Adrenal gland (tissue), 12 donors: Measurements from ENCODE around the gene SERTAD2. TPM values are rescaled to one million over a fixed set of nuclear protein-coding genes. Genes with fewer than 3 reads are reported as not detected.

ENCODE experiments used
- DNase-seq, 7 donors: peaks; one replicate each; pipeline ENCODE4 v3.0.0-alpha.2; 2019 to 2020
- H3K27ac ChIP-seq, 5 donors: fragments of 200-600 bp; sonication (generic) in 4 of 5; 1 replicate in 3 of 5; 2 replicates in 2 of 5; pipeline versions ENCODE4 v1.5.1 to v1.8.0; 2016 to 2020; ENCODE audit warnings: mild to moderate bottlenecking in 1 of 5
- H3K27me3 ChIP-seq: fragments of 200-600 bp; 2 replicates; pipeline ENCODE4 v1.8.0; 2021
- H3K36me3 ChIP-seq, 2 donors: fragments of 200-600 bp; replicated peaks in 1 of 2; 1 replicate in 1 of 2; 2 replicates in 1 of 2; pipeline versions ENCODE4 v1.5.1 to v1.8.0; 2018 to 2022
- H3K4me1 ChIP-seq, 2 donors: fragments of 200-600 bp; replicated peaks in 1 of 2; 1 replicate in 1 of 2; 2 replicates in 1 of 2; pipeline versions ENCODE4 v1.5.1 to v1.8.0; 2018 to 2021
- H3K4me3 ChIP-seq, 4 donors: fragments of 200-600 bp; sonication (generic) in 3 of 4; one replicate each; pipeline ENCODE4 v1.5.1; 2016 to 2018
- H3K9me3 ChIP-seq, 3 donors: fragments of 200-600 bp; sonication (generic) in 1 of 3; replicated peaks in 1 of 3; 1 replicate in 2 of 3; 2 replicates in 1 of 3; pipeline versions ENCODE4 v1.5.1 to v1.8.0; 2016 to 2021
- POLR2A ChIP-seq, 2 donors: fragments of 450-650 bp; IDR thresholded peaks; one replicate each; pipeline ENCODE4 v1.6.1; 2017; ENCODE audit warnings: antibody characterized with exemption in 2 of 2, mild to moderate bottlenecking in 2 of 2, moderate library complexity in 1 of 2
- WGBS, 4 donors: extraction: QIAGEN DNeasy Blood & Tissue Kit in 2 of 4; methylation state at CpG; one replicate each; pipeline versions ENCODE4 v1.1.5 to v1.1.7; 2013 to 2017; 5-methylcytosine and 5-hydroxymethylcytosine counted together
- intact Hi-C, 2 donors: fragments of 100-400 bp; cut with DNase I; formaldehyde crosslinking; loops; one replicate each; pipeline versions ENCODE4 v1.14.1 to v1.15.0; 2022 to 2023
- polyA plus RNA-seq, 3 donors: library from polyadenylated mRNA; stranded (reverse); fragments of 200-250 nt in 2 of 3; fragments of 350-450 nt in 1 of 3; fragmentation: Illumina TruSeq in 1 of 3; extraction: RNeasy Lipid Tissue Mini Kit (QIAGEN cat#74804) in 1 of 3; gene quantifications; one replicate each; pipeline ENCODE4 v1.2.3, GENCODE V29; 2013 to 2014
- total RNA-seq, 9 donors: library from RNA; depleted of rRNA in 4 of 9; stranded (reverse); fragments of >200 nt in 4 of 9; fragments of 120-200 nt in 1 of 9; fragmentation: NEBNext Ultra II Directional in 1 of 9; extraction: Animal tissue kit (Norgen Biotek cat#: 25700) in 1 of 9; gene quantifications; one replicate each; pipeline versions ENCODE4 v1.1.0 to v1.2.4, GENCODE V29; 2013 to 2023
- TF ChIP-seq, protein P1 (sequence below), 6 experiments: fragments of 450-650 bp in 4 of 6; fragments of 200-600 bp in 2 of 6; sonication (generic) in 1 of 6; IDR thresholded peaks; 1 replicate in 5 of 6; 2 replicates in 1 of 6; pipeline versions ENCODE4 v1.5.1 to v1.8.0; 2016 to 2021; ENCODE audit warnings: antibody characterized with exemption in 6 of 6, mild to moderate bottlenecking in 2 of 6, moderate library complexity in 1 of 6
- donor health status: healthy with polysubstance abuse.
- donor health status: Bipolar disorder and iron deficiency.
- donor health status: DM: yes; HTN: yes; CAD: no.
- donor health status: DM: no; HTN: no; CAD: no.
- donor health status: DM: no; HTN: no; CAD: no.
- donor health status: DM: yes; HTN: yes; CAD: no.

The SERTAD2 gene
- total and polyA plus RNA-seq, 12 donors, result 5.1 to 18.3 (median 11.3) TPM

DNA sequence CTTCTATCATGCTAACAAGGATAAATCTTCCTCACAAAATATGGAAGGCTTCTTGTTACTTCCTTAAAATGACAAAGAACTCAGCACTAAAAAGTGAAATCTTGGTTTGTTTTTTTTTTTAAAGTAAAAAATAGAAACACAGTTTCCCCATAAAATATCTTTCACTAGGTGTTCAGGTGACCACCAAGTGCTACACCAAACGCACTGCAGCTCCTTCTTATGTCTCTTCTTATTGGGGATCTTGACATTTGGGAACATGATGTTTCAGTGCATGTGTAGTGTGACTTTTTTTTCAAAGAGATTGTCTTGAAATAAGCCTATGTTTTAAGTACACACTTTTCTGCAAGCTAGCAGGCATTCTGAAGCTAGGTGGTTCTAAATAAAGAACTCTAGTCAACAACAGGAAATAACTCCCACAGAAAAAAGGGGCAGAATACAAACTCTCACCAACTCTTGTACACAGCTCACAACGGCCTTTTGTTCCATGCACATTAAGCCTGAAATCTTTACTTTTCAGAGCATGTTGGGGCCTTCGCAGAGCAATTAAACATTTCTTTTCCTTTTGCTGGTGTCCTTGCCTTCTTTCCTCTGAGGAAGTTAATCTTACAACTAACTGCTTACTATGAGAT, 13.2 kb upstream of the SERTAD2 start:
- peaks cover 0 to 7% of the 10 kb centered on the region in 2 donors for H3K4me1 ChIP-seq
- no peak overlapping the region for H3K4me3 ChIP-seq
- intact Hi-C loops, result no loop called here
- H3K27ac ChIP-seq, result peak overlapping the region in 1 of 5 donors; percentile 13
- WGBS, 4 donors, result 64 to 74% (median 68%) methylated on average over 3 of the region's 3 CpGs
- TF ChIP-seq, protein P1, sequence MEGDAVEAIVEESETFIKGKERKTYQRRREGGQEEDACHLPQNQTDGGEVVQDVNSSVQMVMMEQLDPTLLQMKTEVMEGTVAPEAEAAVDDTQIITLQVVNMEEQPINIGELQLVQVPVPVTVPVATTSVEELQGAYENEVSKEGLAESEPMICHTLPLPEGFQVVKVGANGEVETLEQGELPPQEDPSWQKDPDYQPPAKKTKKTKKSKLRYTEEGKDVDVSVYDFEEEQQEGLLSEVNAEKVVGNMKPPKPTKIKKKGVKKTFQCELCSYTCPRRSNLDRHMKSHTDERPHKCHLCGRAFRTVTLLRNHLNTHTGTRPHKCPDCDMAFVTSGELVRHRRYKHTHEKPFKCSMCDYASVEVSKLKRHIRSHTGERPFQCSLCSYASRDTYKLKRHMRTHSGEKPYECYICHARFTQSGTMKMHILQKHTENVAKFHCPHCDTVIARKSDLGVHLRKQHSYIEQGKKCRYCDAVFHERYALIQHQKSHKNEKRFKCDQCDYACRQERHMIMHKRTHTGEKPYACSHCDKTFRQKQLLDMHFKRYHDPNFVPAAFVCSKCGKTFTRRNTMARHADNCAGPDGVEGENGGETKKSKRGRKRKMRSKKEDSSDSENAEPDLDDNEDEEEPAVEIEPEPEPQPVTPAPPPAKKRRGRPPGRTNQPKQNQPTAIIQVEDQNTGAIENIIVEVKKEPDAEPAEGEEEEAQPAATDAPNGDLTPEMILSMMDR (IDR thresholded peaks at IDR 0.05), result no peak
- no peak for TF ChIP-seq POLR2A (IDR thresholded peaks at IDR 0.05)
- H3K27me3 ChIP-seq, result no peaks in the 10 kb centered on the region
- no peaks in the 10 kb centered on the region for H3K36me3 ChIP-seq
- no peaks in the 10 kb centered on the region for H3K9me3 ChIP-seq
- no peak for DNase-seq

DNA sequence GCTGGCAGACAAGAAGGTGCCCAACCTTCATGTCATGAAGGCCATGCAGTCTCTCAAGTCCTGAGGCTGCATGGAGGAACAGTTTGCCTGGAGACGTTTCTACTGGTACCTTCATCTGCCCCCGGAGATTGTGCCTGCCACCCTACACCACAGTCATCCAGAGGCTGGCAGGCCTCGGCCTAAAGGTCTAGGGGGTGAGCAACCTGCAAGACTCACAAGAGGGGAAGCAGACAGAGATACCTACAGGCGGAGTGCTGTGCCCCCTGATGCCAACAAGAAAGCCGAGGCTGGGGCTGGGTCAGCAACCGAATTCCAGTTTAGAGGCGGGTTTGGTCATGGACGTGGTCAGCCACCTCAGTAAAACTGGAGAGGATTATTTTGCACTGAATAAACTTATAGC, 12.0 kb upstream of the SERTAD2 start:
- H3K36me3 ChIP-seq, result no peaks in the 10 kb centered on the region
- no peak for DNase-seq
- 80 to 96% (median 91%) methylated on average over 8 of the region's 8 CpGs for WGBS, 4 donors
- no peaks in the 10 kb centered on the region for H3K9me3 ChIP-seq
- H3K4me3 ChIP-seq, result no peak overlapping the region
- intact Hi-C loops, result no loop called here
- TF ChIP-seq POLR2A (IDR thresholded peaks at IDR 0.05), result no peak
- TF ChIP-seq, protein P1 (IDR thresholded peaks at IDR 0.05), result no peak
- H3K27ac ChIP-seq, result no peak overlapping the region
- peaks cover 0 to 7% of the 10 kb centered on the region in 2 donors for H3K4me1 ChIP-seq
- no peaks in the 10 kb centered on the region for H3K27me3 ChIP-seq

DNA sequence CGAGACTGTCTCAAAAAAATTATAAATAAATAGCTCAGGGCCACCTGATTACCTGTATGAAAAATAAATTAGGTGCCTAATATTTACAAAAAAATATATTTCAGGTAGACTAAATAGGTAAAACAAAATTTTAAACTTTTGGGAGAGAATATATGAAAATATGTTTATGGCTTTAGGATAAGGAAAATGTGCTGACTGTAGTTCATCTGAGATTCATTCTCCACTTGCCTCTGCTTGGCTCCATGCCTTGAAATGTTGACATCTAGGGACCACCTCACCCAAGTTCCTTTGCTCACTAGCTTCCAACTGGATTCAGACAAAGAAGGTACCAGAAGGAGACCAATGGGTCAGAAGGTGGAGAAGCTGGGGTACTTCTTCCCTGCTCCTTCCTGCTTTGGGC, 9.7 kb upstream of the SERTAD2 start:
- intact Hi-C loops, result no loop called here
- TF ChIP-seq, protein P1 (IDR thresholded peaks at IDR 0.05), result no peak
- no peak for TF ChIP-seq POLR2A (IDR thresholded peaks at IDR 0.05)
- no peak overlapping the region for H3K27ac ChIP-seq
- H3K9me3 ChIP-seq, result no peaks in the 10 kb centered on the region
- H3K27me3 ChIP-seq, result no peaks in the 10 kb centered on the region
- H3K36me3 ChIP-seq, result no peaks in the 10 kb centered on the region
- no peak overlapping the region for H3K4me3 ChIP-seq
- 88 to 100% (median 97%) methylated on average over 1 of the region's 1 CpG for WGBS, 4 donors
- H3K4me1 ChIP-seq, result peaks cover 0 to 7% of the 10 kb centered on the region in 2 donors
- no peak for DNase-seq

DNA sequence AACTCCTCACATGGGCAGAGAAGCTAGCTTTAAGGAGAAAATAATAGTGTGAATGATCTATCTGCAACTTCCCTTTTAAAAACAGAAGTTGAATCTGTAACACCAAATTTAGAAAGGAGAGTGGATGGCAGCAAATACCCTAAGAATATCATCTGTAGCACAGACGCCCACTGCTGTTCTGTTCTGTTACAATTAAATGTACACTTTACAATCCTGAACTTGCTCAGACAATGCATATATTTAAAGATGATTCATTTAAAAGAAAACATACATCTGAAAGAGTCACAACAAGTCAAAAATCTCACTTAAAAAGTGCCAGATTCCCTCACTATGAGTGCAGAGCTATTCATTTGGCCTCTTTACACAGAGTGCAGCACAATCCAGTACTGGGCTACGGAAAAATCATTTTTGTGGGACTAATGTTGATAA, 8.0 kb upstream of the SERTAD2 start:
- intact Hi-C loops, result no loop called here
- H3K36me3 ChIP-seq, result no peaks in the 10 kb centered on the region
- H3K4me1 ChIP-seq, result peaks cover 0 to under 1% of the 10 kb centered on the region in 2 donors
- 76 to 87% (median 80%) methylated on average over 2 of the region's 2 CpGs for WGBS, 4 donors
- no peak overlapping the region for H3K27ac ChIP-seq
- no peaks in the 10 kb centered on the region for H3K27me3 ChIP-seq
- no peaks in the 10 kb centered on the region for H3K9me3 ChIP-seq
- TF ChIP-seq POLR2A (IDR thresholded peaks at IDR 0.05), result no peak
- TF ChIP-seq, protein P1 (IDR thresholded peaks at IDR 0.05), result no peak
- DNase-seq, result no peak
- no peak overlapping the region for H3K4me3 ChIP-seq
